HL-60 (cell line): ENCODE data around the gene ASB8.

Experiments used
- DNase-seq, 2 experiments: peaks; one replicate each; pipeline ENCODE4 v3.0.0-alpha.2; 2010 to 2020; ENCODE audit warnings: low read depth in 1 of 2, low spot score in 1 of 2
- H3K27ac ChIP-seq: fragments of 250-450 bp; sonication (Bioruptor Pico); replicated peaks from 2 replicates; pipeline ENCODE4 v1.5.1; 2020; ENCODE audit warnings: mild to moderate bottlenecking, moderate library complexity
- H3K27me3 ChIP-seq: fragments of 250-450 bp; sonication (Bioruptor Pico); 2 replicates; pipeline ENCODE4 v1.5.1; 2021; ENCODE audit warnings: mild to moderate bottlenecking, moderate library complexity; ENCODE audit not compliant: insufficient read depth, poor library complexity, severe bottlenecking
- H3K4me3 ChIP-seq: replicated peaks from 2 replicates; pipeline ENCODE4 v1.5.1; 2011; ENCODE audit warnings: mild to moderate bottlenecking, control low read depth, low read length; ENCODE audit not compliant: insufficient read depth
- CTCF ChIP-seq: IDR thresholded peaks from one replicate; pipeline ENCODE4 v1.5.1; 2011; ENCODE audit warnings: low read length, control low read depth, inconsistent platforms; ENCODE audit not compliant: insufficient read depth
- GABPA ChIP-seq: IDR thresholded peaks from 2 replicates; pipeline ENCODE4 v1.6.1; 2012; ENCODE audit warnings: low read depth
- POLR2AphosphoS5 ChIP-seq: IDR thresholded peaks from 2 replicates; pipeline ENCODE4 v1.6.1; 2012; ENCODE audit warnings: low read depth
- REST ChIP-seq: IDR thresholded peaks from 2 replicates; pipeline ENCODE4 v1.6.1; 2012; ENCODE audit warnings: low read depth; ENCODE audit not compliant: insufficient replicate concordance
- SPI1 ChIP-seq: IDR thresholded peaks from 2 replicates; pipeline ENCODE4 v1.6.1; 2012; ENCODE audit warnings: low read depth, mild to moderate bottlenecking, borderline replicate concordance

The ASB8 gene

DNA sequence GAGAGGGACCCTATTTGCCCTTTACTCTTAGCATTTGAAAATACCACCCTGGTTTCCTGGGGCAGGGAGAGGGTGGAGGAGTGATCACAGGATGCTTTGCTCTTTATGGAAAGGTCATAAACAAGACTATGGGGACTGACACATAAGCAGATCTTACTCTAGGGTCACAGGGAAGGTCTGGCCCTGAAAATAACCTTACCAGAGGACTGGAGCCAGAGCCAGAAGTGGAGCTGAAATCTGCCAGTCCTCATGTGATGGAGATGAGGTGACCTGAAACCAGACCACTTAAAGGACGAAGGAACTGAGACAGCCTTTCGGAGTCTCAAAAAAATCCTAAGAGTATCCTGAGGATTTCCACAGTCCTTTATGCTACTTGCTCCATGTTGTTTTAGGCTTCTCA lies 25.8 kb downstream of the ASB8 start:
- no peak for TF ChIP-seq REST
- no peak for TF ChIP-seq POLR2AphosphoS5
- TF ChIP-seq SPI1 = no peak
- no peak for TF ChIP-seq GABPA
- TF ChIP-seq CTCF = no peak
- DNase-seq = no peak
- no peak overlapping the region for H3K27ac ChIP-seq
- no peaks in the 10 kb centered on the region for H3K27me3 ChIP-seq
- no peak overlapping the region for H3K4me3 ChIP-seq

GRCh38 chr12:48129376-48129775 lies 27.9 kb downstream of the ASB8 start:
- TF ChIP-seq CTCF = no peak
- TF ChIP-seq SPI1 = no peak
- no peak for TF ChIP-seq GABPA
- TF ChIP-seq REST = no peak
- TF ChIP-seq POLR2AphosphoS5 = no peak
- Histone ChIP-seq H3K27ac (no peak overlapping the region), H3K4me3 (no peak overlapping the region), H3K27me3 (no peaks in the 10 kb centered on the region)
- DNase-seq = no peak

DNA sequence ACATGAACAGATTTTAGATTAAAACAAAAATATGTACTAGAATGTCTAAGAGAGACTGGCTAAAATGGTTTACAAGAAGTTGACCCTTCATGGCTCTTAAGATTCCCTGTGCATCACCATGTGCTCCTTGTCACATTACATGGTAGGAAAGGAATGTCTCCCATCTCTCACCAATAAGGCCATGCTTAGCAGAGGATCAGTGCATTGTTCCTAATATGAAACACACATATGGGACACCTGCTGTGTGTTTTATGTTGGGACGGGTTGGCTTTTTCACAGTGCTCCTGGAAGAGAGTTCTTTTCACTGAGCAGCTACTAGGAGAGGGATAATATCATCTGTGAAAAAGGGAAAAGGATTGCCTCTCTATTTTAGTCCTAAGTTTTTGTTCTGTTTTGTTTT lies 28.5 kb downstream of the ASB8 start:
- Histone ChIP-seq H3K27ac (no peak overlapping the region), H3K4me3 (no peak overlapping the region), H3K27me3 (no peaks in the 10 kb centered on the region)
- TF ChIP-seq SPI1 = no peak
- no peak for TF ChIP-seq GABPA
- TF ChIP-seq CTCF = no peak
- TF ChIP-seq POLR2AphosphoS5 = no peak
- no peak for TF ChIP-seq REST
- DNase-seq = no peak
